Thymus (tissue), 11 donors: ENCODE data around the gene FAM53B. TPM values are rescaled to one million over a fixed set of nuclear protein-coding genes. Genes with fewer than 3 reads are reported as not detected.
A peak's percentile ranks its signal among the peaks of the same experiment; 100 is the strongest.

Experiments
- DNase-seq, 9 donors: peaks; one replicate each; pipeline ENCODE4 v3.0.0-alpha.2; 2013; ENCODE audit warnings: low spot score in 9 of 9, low read depth in 6 of 9, missing footprints in 1 of 9
- H3K27ac ChIP-seq, 2 donors: one replicate each; pipeline ENCODE4 v1.5.1; 2013; ENCODE audit warnings: control low read depth in 1 of 2, low read depth in 1 of 2, low read length in 1 of 2, mild to moderate bottlenecking in 1 of 2, moderate library complexity in 1 of 2
- H3K27me3 ChIP-seq, 2 donors: one replicate each; pipeline ENCODE4 v1.5.1; 2013; ENCODE audit warnings: low read length in 1 of 2; ENCODE audit not compliant: control insufficient read depth in 2 of 2, insufficient read depth in 1 of 2
- H3K36me3 ChIP-seq, 2 donors: one replicate each; pipeline ENCODE4 v1.5.1; 2013; ENCODE audit warnings: low read length in 1 of 2, mild to moderate bottlenecking in 1 of 2, moderate library complexity in 1 of 2; ENCODE audit not compliant: control insufficient read depth in 2 of 2, insufficient read depth in 2 of 2
- H3K4me1 ChIP-seq, 2 donors: one replicate each; pipeline ENCODE4 v1.5.1; 2013; ENCODE audit warnings: low read length in 2 of 2; ENCODE audit not compliant: control insufficient read depth in 2 of 2, insufficient read depth in 2 of 2
- H3K4me3 ChIP-seq, 2 donors: one replicate each; pipeline ENCODE4 v1.5.1; 2013; ENCODE audit warnings: low read length in 2 of 2, control low read depth in 1 of 2, mild to moderate bottlenecking in 1 of 2
- H3K9me3 ChIP-seq, 2 donors: one replicate each; pipeline ENCODE4 v1.5.1; 2013; ENCODE audit warnings: low read length in 1 of 2, mild to moderate bottlenecking in 1 of 2; ENCODE audit not compliant: control insufficient read depth in 2 of 2, insufficient read depth in 1 of 2
- WGBS: extraction: QIAGEN DNeasy Blood & Tissue Kit; methylation state at CpG from one replicate; pipeline ENCODE4 v1.1.7; 2013; 5-methylcytosine and 5-hydroxymethylcytosine counted together
- polyA plus RNA-seq: library from polyadenylated mRNA; stranded (reverse); fragments of 200-250 nt; gene quantifications from one replicate; pipeline ENCODE4 v1.2.3, GENCODE V29; 2013
- total RNA-seq: library from RNA; stranded (reverse); fragments of 120-200 nt; gene quantifications from one replicate; pipeline ENCODE4 v1.2.4, GENCODE V29; 2013
- donor health status: healthy.

The FAM53B gene
- total and polyA plus RNA-seq, 2 donors = 46.2 to 57.6 TPM

DNA sequence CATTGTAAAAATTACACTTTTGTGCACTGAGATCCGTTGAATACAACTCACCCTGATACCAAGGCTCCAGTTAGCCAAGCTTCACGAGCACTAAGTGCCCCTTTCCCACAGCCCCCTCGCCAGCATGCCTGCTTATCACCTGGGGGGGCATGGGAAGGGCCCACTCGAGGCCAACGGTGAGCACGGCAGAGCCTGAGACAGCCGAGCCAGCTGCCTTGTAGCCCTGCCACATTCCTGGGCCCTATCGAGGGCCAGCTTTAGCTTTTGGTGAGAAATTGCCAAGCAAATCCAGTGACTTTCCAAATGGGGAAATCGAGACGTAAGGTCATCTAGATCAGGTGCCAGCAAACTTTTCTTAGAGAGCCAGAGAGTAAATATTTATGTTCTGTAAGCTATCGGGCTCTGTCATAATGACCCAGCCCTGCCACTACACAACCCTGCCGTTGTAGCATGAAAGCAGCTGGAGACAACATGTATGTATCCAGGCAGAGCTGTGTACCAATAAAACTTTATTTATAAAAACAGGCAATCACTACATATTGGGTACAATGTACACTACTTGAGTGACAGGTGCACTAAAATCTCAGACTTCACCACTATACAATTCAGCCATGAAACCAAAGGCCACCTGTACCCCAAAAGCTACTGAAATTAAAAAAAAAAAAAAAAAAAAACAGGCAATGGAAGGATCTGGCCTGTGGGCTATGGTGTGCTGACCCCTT lies 83.6 kb downstream of the FAM53B start:
- H3K4me3 ChIP-seq = no peak overlapping the region
- peaks cover 46 to 74% of the 10 kb centered on the region in 2 donors for H3K4me1 ChIP-seq
- peaks cover 54 to 65% of the 10 kb centered on the region in 2 donors for H3K36me3 ChIP-seq
- no peaks in the 10 kb centered on the region for H3K27me3 ChIP-seq
- peak overlapping the region in 1 of 2 donors; percentile 5 for H3K27ac ChIP-seq
- WGBS = 96% methylated on average over 12 of the region's 12 CpGs
- peaks cover 0 to 3% of the 10 kb centered on the region in 2 donors for H3K9me3 ChIP-seq
- no peak for DNase-seq

DNA sequence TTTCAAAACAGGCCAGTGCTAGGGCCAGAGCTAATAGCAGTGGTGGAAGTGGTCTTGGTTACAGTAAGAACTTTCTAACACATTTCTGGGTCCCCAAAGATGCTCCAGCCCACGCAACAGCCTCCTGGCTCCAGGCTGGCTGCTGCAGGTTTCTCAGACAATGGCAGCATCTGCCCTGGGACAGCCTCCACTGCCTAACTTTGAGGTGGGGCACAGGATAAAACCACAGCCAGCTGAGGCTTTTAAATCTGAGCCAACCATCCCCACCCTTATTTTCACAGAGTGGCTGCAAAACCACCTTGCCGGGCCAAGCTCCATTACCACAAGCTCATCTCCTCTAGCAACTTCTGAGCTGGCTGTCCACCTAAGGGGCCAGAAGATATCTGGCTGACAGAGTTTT lies 84.8 kb downstream of the FAM53B start:
- Histone ChIP-seq H3K27ac (peak overlapping the region; percentile 25 to 94), H3K4me1 (peaks cover 57 to 82% of the 10 kb centered on the region in 2 donors), H3K9me3 (peaks cover 0 to 3% of the 10 kb centered on the region in 2 donors), H3K36me3 (peaks cover 50 to 62% of the 10 kb centered on the region in 2 donors), H3K4me3 (no peak overlapping the region), H3K27me3 (no peaks in the 10 kb centered on the region)
- WGBS = 48% methylated on average over 2 of the region's 2 CpGs
- peak in 1 of 9 donors; percentile 25 for DNase-seq

DNA sequence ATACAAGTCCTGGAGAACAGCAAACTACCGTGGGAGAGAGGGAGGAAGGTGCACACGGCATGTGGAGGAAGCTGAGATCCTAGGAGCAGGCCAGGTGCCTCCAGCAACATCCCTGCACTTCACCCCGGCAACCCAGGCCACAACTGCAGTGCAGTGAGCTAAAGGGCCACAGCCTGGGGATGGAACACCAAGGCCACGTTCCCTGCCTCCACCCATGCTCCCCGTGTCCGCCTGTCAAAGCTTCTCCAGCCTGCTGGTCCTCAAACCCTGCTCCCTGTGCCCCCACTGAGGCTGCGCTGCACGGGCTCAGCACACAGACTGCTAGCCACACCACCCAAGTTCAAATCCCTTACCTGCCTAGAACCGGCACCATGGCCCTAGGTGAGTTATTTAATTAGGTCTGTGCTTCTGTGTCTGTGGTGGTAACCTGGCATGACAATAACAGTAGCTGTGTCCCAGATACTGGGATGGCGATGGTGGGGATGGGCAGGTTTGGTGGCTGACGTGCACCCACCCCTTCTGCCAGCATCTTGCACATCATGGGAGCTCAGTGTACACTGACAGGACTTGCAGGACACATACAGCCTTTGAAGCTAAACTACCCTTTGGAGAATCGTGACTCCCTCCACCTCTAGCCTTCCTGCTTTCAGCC lies 85.5 kb downstream of the FAM53B start:
- no peaks in the 10 kb centered on the region for H3K27me3 ChIP-seq
- 94% methylated on average over 12 of the region's 12 CpGs for WGBS
- no peak overlapping the region for H3K4me3 ChIP-seq
- H3K27ac ChIP-seq = peak overlapping the region; percentile 75 to 94
- no peak for DNase-seq
- H3K9me3 ChIP-seq = peaks cover 0 to 3% of the 10 kb centered on the region in 2 donors
- peaks cover 58 to 84% of the 10 kb centered on the region in 2 donors for H3K4me1 ChIP-seq
- peaks cover 44 to 61% of the 10 kb centered on the region in 2 donors for H3K36me3 ChIP-seq

DNA sequence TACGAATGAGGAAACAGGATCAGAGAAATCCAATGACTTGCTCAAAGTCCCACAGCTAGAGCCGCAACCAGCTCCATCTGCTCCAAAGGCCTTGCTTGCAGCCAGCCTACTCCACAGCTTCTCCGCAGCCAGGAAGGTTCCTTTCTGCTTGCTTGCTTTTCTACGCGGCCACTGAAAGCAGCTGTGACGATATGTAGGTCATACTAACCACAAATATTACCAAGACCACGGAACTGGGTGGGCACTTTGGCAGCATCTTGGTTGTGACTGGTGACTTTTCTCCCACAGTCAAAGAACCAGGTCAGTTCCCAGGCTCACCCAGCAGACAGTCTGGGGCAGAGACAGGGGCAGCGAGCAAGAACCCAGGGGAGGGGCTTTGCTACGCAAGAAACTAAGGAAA lies 86.4 kb downstream of the FAM53B start:
- peak in 4 of 9 donors; percentile 61 to 85 (median 74) for DNase-seq

DNA sequence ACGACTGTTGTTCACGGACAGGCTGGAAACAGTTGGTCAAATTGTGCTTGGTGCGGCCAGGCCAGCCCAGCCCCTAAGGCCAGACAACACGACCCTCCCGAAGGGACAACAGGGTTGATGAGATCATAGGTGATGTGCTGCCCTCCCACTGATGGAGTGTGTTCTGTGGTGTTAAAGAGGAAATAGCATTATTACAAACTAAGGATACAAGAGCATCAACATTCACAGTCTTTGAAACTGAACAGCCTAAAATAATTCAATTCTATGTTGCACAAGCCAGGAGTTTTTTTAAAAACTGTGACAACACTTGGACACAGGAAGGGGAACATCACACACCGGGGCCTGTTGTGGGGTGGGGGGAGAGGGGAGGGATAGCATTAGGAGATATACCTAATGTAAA lies 87.6 kb downstream of the FAM53B start:
- Histone ChIP-seq H3K36me3 (peaks cover 31 to 66% of the 10 kb centered on the region in 2 donors), H3K4me3 (no peak overlapping the region), H3K27ac (peak overlapping the region in 1 of 2 donors; percentile 41), H3K27me3 (no peaks in the 10 kb centered on the region), H3K4me1 (peaks cover 73 to 91% of the 10 kb centered on the region in 2 donors), H3K9me3 (peaks cover 0 to 3% of the 10 kb centered on the region in 2 donors)
- no peak for DNase-seq
- WGBS = 93% methylated on average over 6 of the region's 6 CpGs

More for the DNA sequence above, 86.4 kb downstream of the FAM53B start:
- no peaks in the 10 kb centered on the region for H3K27me3 ChIP-seq
- H3K4me1 ChIP-seq = peaks cover 67 to 84% of the 10 kb centered on the region in 2 donors
- H3K9me3 ChIP-seq = peaks cover 0 to 3% of the 10 kb centered on the region in 2 donors
- H3K36me3 ChIP-seq = peaks cover 35 to 59% of the 10 kb centered on the region in 2 donors
- H3K27ac ChIP-seq = peak overlapping the region; percentile 75 to 94
- WGBS = 27% methylated on average over 9 of the region's 9 CpGs
- no peak overlapping the region for H3K4me3 ChIP-seq

DNA sequence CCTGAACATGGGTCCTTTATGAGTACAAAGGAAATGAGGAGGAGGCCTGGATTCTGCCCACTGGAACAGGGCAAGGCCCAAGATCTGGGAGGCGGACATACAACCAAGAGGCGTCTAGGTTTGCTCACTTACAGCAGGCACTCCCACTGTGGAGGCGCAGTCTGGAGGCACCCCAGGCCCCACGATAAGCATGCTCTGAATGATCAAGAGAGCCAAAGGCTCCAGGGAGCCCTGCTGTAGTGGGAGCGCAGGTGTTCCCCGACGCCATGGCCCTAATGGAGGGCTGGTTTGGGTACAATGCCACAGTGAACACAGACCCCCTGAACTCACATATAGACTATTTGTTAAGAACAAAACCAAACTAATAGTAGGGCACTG lies 88.1 kb downstream of the FAM53B start:
- H3K36me3 ChIP-seq = peaks cover 29 to 63% of the 10 kb centered on the region in 2 donors
- H3K4me1 ChIP-seq = peaks cover 77 to 92% of the 10 kb centered on the region in 2 donors
- no peak overlapping the region for H3K4me3 ChIP-seq
- H3K27ac ChIP-seq = peak overlapping the region in 1 of 2 donors; percentile 83
- peaks cover 0 to 3% of the 10 kb centered on the region in 2 donors for H3K9me3 ChIP-seq
- no peak for DNase-seq
- H3K27me3 ChIP-seq = no peaks in the 10 kb centered on the region
- whole genome bisulfite sequencing = 94% methylated on average over 7 of the region's 7 CpGs

DNA sequence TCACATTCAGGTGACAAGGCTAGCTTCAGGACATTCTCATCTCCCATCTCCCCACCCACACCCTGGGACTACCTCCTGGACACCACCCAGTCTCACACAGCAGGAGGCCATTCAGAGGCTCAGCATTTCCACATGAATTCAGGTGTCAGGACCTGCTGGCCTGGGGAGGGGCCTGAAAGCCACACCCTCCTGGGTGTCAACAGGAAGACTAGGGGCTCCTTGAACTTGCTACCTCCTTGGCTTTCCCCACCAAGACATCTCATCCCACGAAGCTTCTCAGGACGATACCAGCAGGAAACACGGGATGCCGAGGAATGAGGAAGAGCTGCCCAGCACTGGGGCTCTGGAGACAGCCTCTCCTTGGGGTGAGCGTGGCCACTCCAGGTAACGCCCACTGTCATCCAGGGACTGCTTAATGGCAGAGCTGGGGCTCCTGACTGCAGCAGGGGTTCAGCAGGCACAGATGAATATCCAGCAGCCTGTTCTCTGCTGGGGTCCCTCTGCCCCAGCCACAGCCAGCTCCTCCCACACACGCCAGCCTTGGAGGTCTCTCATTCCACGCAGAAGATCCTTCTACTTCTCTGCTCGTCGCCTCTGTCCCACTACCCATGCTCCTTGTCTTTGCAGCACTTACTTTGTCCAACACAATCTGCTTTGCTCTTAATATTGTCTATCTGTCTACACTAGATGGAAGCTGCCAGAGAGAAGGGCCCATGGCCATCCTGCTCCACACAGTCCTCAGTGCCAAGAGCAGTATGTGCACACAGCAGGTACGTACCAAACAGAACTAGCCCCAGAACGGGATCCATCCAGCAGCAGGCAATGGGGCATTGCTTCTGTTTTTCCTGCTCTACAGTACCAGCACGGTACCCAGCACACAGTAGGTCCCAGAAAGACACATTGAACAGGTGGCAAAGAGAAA lies 88.7 kb downstream of the FAM53B start:
- Histone ChIP-seq H3K27ac (peak overlapping the region; percentile 74 to 83), H3K4me1 (peaks cover 84 to 96% of the 10 kb centered on the region in 2 donors), H3K9me3 (peaks cover 0 to 3% of the 10 kb centered on the region in 2 donors), H3K4me3 (no peak overlapping the region), H3K27me3 (no peaks in the 10 kb centered on the region), H3K36me3 (peaks cover 26 to 59% of the 10 kb centered on the region in 2 donors)
- 96% methylated on average over 13 of the region's 13 CpGs for WGBS
- no peak for DNase-seq

DNA sequence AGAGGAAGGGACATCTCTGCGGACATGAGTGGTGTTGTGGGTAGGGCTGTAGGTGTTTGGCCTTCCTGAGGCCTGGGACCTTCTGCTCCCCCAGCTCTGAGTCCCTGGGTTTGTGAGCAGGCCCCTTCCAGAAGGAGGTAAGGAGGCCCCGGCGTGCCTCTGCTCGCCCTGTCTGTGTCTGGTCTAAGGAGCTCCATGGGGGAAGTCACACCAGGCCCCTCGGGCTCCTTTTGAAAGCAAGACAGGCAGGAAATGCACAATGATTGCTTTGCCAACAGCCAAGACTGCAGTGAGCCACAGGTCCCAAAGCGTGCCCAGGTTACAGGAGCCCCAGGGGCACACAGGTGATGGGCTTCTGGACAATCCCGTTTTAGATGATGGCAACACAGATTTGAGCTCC lies 89.5 kb downstream of the FAM53B start:
- peaks cover 88 to 96% of the 10 kb centered on the region in 2 donors for H3K4me1 ChIP-seq
- peak overlapping the region; percentile 74 to 83 for H3K27ac ChIP-seq
- peaks cover 0 to 3% of the 10 kb centered on the region in 2 donors for H3K9me3 ChIP-seq
- H3K36me3 ChIP-seq = peaks cover 23 to 57% of the 10 kb centered on the region in 2 donors
- WGBS = 53% methylated on average over 7 of the region's 7 CpGs
- H3K4me3 ChIP-seq = no peak overlapping the region
- DNase-seq = peak in 1 of 9 donors; percentile 66
- H3K27me3 ChIP-seq = no peaks in the 10 kb centered on the region
